ENCODE data around the gene ARRDC4.
A peak's percentile ranks its signal among the peaks of the same experiment; 100 is the strongest.
"Not testable (repeated sequence)": the region's sequence is repeated elsewhere in the genome, so short reads cannot be mapped to it uniquely, and the experiment has no call there.

Gene ARRDC4

DNA sequence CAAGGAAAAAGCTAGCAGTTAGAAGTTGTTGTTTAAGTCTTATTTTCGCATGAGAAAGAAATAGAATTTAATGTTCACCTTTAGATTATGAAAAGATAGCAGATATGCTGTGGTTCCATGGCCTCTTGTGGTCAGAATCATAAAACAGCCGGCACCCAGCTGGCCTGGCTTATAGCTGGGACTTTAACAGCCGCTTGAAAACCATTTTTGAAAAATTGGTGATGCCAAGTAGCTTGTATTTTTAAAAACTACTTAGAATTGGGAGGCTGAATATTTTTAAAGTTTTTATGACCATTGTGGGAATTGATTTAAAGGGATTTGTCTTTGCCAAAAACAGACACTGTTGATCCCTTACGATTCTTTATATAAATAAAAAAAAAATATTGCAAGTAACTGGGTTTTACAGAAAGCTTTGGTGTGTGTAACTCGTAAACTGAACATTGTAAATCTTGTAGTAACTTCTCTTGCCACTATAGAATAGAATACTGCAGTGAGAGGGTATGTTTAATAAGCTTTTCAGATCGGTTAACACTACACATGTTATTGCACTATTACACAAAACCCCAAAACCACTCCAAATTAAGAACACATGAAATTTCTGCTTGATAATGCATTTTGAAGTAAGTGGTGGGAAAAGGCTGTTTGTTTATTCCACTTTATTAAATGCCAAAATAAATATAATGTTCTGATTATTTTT, 6.6 kb downstream of the ARRDC4 start:
- peak in 1 of 3 experiments; percentile 27 for DNase-seq

DNA sequence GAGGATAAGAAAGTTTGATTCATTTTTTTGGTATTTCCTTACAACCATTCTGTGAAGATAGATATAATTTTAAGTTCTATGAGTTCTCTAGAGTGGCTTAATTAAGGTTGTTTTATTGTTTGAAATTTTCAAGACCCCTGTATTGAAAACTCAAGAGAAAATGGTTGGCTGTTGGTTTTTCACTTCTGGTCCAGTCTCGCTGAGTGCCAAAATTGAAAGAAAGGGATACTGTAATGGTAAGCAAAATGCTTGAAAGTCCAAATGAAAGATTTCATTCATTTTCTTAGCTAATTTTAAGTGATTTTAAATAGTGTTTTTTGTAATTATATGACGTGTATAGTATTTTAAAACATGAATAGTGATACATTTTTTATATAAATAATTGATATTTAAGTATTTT, 7.4 kb downstream of the ARRDC4 start:
- no peak for DNase-seq

GRCh38 chr15:97968380-97968779, 7.9 kb downstream of the ARRDC4 start:
- no peak for DNase-seq

DNA sequence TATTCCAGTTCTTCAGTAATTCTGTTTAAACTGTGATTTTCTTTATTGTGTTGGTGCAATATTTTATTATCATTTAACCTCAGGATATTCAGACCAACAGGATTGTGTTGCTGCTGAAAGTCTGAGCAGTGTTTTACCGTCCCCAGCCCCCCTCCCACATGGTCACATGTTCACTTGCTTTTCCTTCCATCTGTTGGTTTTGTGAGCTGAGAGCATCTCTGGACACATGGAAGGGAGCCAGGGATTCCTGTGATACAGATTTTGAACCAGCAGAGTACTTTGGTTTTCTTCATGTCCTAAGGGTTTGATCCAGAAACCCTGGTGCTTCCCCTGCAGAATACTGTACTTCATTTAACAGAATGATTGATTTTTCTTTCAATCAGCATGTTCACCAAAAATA, 11.9 kb downstream of the ARRDC4 start:
- no peak for DNase-seq

GRCh38 chr15:97976129-97976528, 15.6 kb downstream of the ARRDC4 start:
- DNase-seq: no peak

DNA sequence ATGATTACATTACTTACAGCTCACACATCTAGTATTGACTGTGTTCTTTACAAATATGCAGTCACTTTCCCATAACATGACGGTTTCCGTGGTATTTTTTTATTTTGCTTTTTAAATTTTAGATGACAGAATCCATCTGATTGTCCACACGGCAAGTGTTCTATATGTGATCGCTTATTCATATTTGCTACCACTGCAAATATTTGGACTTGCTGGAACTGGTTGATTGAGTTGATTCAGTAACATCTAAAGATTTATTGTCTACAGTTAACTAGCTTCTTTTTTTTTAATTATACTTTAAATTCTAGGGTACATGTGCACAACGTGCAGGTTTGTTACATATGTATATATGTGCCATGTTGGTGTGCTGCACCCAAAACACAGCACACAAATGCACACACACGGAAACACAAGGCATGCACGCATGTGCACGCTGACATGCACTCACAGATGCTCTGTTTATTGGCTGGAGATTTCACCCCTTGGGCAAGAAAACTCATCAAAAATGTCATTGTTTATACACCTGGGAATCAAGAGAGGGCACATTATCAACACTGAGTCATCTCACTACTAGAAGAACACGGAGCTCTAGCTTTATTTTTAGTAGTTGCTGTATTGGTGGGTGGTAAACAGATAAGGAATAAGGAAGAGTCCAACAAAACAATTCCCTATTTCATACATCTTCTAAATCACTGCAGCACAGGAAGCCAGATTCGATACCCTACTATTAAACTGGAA, 16.4 kb downstream of the ARRDC4 start:
- peak in 2 of 3 experiments; percentile 21 to 57 for DNase-seq

DNA sequence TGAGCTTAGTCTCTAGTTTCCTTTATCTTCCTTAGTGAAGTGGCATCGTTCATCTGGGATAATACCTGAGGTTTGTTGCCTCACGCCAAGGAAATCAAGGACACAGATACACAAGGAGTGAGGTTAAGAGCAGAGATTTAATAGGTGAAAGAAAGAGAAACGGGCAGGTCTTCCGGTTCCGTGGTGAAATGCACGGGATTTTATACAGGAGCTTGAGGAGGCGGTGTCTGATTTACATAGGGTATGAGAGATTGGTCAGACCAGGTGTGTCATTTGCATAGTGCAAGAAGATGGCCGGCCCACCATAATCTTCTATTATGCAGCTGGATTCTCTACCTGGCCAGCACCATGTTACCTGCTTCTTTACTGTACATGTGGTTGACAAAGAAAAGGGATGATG, 17.2 kb downstream of the ARRDC4 start:
- DNase-seq: peak in 1 of 3 experiments; percentile 19

DNA sequence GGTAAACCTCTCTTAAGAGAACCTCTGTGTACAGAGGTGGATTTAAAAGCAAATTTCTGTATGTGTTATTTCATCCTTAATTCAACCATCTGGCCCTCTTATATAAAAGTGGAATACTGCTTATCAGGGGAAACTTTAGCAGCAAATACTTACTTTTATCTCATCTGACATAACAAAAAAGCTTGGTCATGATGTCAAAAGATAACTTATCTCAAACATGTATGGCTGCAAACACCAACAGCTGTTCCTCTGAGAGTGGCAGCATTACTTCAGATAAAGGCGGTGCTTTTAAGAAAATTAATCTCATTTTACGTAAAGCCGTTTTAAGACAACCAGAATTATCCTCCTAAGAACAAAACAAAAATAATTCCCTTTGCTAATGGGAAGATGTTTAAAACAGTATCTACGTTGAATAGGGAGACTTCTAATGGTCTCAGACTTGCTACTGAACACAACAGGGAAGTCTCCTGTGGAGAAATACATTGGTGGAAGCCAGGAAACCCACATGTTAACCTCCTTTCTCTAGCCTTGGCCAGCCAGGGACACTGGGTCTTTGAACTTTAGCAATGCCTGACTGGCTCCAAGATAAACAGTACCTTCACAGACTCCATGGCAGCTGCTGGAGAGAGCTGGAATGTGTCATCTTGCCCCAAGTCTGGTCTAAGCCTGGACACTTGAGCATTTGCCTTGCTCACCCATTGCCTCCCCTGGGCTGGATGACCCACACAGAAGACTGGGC, 18.1 kb downstream of the ARRDC4 start:
- no peak for DNase-seq

- DNase-seq: no peak
Measured at GRCh38 chr15:97979140-97979520, 18.6 kb downstream of the ARRDC4 start.

GRCh38 chr15:97981058-97981457, 20.6 kb downstream of the ARRDC4 start:
- DNase-seq: no peak

DNA sequence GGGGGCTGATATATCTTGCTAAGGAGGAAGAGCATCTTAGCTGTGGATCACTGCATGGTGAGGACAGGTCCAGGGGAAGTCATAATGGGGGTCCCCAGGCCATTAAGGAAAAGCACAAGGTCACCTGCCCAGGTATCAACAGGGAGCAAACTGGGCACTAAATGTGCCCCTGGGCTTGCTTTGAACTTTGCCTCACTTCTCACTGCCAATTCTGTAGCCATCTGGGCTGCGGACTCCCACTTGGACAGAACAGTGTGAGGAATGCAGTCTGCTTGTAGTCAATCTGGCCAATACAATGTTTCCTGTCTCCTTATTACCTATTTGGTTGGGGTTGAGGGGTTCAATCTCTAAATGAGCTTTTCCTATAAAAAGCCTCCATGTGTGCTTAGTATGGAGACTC, 21.3 kb downstream of the ARRDC4 start:
- peak in 2 of 3 experiments; percentile 59 to 77 for DNase-seq

- DNase-seq: no peak
Measured at GRCh38 chr15:97984157-97984556, 23.7 kb downstream of the ARRDC4 start.

DNA sequence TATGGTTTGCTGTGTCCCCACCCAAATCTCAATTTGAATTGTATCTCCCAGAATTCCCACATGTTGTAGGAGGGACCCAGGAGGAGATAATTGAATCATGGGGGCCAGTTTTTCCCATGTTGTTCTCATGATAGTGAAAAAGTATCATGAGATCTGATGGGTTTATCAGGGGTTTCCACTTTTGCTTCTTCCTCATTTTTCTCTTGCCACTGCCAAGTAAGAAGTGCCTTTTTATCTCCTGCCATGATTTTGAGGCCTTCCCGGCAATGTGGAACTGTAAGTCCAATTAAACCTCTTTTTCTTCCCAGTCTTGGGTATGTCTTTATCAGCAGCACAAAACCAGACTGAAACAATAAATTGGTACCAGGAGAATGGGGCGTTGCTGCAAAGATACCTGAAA, 25.5 kb downstream of the ARRDC4 start:
- DNase-seq: not testable (repeated sequence)

DNA sequence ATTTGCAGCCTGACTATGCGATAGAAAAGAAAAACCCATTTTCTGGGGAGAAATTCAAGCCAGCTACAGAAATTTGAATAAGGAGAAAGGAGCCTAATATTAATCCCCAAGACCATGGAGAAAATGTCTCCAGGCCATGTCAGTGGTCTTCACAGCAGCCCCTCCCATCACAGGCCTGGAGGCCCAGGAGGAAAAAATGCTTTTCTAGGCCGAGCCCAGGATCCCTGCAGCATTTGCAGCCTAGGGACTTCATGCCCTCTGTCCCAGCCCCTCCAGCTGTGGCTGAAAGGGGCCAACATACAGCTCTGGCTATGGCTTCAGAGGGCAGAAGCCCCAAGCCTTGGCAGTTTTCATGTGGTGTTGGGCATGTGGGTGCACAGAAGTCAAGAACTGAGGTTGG, 26.3 kb downstream of the ARRDC4 start:
- DNase-seq: no peak

GRCh38 chr15:97989299-97989698, 28.8 kb downstream of the ARRDC4 start:
- DNase-seq: no peak

GRCh38 chr15:97991972-97992541, 31.6 kb downstream of the ARRDC4 start:
- DNase-seq: no peak

GRCh38 chr15:97992823-97993222, 32.3 kb downstream of the ARRDC4 start:
- DNase-seq: no peak

DNA sequence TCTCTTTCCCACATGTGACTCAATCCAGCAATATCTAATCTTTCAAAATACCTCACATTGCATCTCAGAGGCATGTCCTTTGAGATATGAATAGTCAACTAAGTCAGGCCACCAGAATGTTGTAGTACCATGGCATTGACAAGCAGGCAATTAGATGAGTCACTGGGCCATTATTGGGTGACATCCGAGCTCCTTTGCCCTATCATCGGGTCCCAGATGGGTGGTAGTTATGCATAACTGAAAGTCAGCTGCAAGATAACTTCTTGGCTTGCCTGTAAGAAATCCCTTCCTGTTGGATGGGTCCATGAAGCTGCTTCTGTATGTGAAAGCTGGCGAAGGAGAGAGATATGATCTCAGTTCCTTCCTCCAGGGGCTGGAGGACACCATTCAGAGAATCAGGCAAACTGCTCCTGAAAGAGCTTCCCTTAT, 32.8 kb downstream of the ARRDC4 start:
- no peak for DNase-seq

- no peak for DNase-seq
Measured at GRCh38 chr15:97994236-97994635, 33.7 kb downstream of the ARRDC4 start.

GRCh38 chr15:97995192-97995591, 34.7 kb downstream of the ARRDC4 start:
- DNase-seq: no peak

DNA sequence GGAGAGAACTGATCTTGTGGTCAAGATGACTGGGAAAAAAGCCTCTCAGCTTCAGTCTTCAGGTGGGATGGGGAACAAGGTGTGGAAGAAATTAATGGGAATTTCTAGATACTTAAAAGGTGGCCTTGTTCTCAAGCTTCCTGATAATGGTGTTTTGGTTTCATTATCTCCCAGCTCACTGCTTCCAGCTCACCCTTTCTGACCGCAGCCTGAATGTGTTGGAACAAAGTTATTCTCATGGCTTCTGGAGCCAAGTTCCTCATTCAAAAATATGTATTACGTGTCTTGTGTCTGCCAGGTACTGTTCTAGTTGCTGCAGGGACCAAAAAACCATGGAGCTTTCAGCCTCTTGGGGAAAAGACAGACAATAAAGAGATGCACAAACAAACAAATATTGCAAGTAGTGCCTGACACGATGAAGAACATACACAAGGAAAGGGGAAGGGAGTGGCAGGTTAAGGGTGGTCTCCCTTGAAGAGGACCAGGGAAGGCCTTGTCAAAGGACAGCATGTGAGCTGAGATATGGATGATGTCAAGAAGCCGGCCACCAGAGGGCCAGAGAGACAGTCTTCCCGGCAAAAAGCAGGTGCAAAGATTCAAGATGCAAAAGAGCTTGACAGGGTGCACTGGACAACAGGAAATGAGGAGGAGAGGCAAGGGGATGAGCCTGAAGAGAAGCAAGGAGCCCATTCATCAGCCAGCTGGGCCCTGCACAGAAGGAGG, 35.5 kb downstream of the ARRDC4 start:
- DNase-seq: peak in 2 of 3 experiments; percentile 27 to 47

DNA sequence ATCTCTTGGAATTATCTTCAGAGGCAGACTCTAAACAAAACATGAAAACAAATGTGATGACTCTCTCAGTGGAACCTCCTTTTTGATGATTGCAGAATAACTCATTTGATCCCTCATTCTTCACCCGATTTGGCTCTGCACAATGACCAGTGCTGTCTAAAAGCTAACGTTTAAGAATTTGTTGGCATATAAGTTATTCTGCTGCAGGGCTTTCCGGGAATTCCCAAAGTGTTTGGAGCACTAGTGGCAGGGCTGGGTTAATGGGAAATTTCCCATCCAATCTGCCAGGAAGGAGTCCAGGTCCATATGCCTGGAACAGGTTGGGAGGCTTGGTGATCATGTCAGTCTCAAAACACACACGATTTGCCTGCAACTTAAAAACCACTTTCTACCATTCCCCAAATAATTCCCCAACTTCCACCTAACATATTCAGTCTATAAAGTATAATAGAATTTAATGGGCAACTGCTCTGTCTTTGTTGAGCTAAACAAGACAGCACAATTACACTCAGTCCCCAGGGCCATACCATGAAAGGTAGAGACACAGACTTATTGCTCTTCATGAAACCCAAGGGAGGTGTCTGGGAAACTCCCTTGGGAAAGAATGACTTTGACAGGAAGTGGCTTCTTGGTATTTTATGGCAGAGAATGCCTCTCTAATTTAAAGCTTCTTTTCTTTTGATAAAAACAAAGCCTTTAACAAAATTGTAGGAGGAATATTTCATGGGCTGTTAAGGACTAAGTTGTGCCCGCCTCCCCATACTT, 38.0 kb downstream of the ARRDC4 start:
- no peak for DNase-seq

Measured in NCI-H1417 (cell line).